Loucy (cell line): Measurements from ENCODE around the gene NPSR1.

ENCODE experiments used
- CTCF ChIP-seq: fragments of 200-600 bp; sonication (generic); conservative IDR thresholded peaks from 2 replicates; pipeline ENCODE4 v1.5.1; 2014; ENCODE audit warnings: mild to moderate bottlenecking, antibody characterized with exemption, low read length
- EZH2phosphoT487 ChIP-seq: fragments of 200-600 bp; IDR thresholded peaks from 2 replicates; pipeline ENCODE4 v1.6.1; 2018; ENCODE audit warnings: antibody characterized with exemption, mild to moderate bottlenecking, moderate library complexity, borderline replicate concordance

- TF ChIP-seq CTCF (no peak), EZH2phosphoT487 (no peak)
Measured at GRCh38 chr7:34726221-34726620, 68.2 kb downstream of the NPSR1 start.
